ENCODE results near the gene TIMP2. TPM values are rescaled to one million over a fixed set of nuclear protein-coding genes. Genes with fewer than 3 reads are reported as not detected.
"Not testable (repeated sequence)": the region's sequence is repeated elsewhere in the genome, so short reads cannot be mapped to it uniquely, and the experiment has no call there.

Gene TIMP2
- total RNA-seq, 1 experiment from 2014 or later, result 62.4 TPM

GRCh38 chr17:78913115-78913514, 12.1 kb downstream of the TIMP2 start:
- Histone ChIP-seq H3K4me1 (ENCODE audit: control insufficient read depth, insufficient read depth, low read length) (peaks cover 6% of the 10 kb centered on the region; the same call in 1 of the 2 replicates), H3K27ac (ENCODE audit: low read length) (no peak overlapping the region), H3K4me3 (ENCODE audit: low read depth in 2 of 2, low read length in 2 of 2) (no peak overlapping the region), H3K36me3 (ENCODE audit: control insufficient read depth, insufficient read depth, low read length) (no peaks in the 10 kb centered on the region), H3K9me3 (ENCODE audit: control insufficient read depth, insufficient read depth, low read depth, low read length) (no peaks in the 10 kb centered on the region), H3K27me3 (ENCODE audit: control insufficient read depth, insufficient read depth, low read length) (no peaks in the 10 kb centered on the region)
- ATAC-seq (no peak), DNase-seq (ENCODE audit: low read depth, low spot score) (no peak)
- intact Hi-C loops (cut with micrococcal nuclease; ENCODE audit: unreplicated experiment), result no loop called here
- ChIA-PET CTCF (no interaction called here), POLR2A (interaction anchor here (0.5 kb wide), 1 partner anchor 272 kb away, joined by 4 read pairs; no protein-coding TSS in a partner anchor)
- BruUV-seq (replicated peaks), result no TSS peak
- in situ Hi-C loops (cut with HindIII; ENCODE audit: low pct_unique_long_range_greater_than_20kb, low sequenced_read_pairs), result no loop called here
- no peak for TF ChIP-seq CTCF (IDR thresholded peaks at IDR 0.05)

DNA sequence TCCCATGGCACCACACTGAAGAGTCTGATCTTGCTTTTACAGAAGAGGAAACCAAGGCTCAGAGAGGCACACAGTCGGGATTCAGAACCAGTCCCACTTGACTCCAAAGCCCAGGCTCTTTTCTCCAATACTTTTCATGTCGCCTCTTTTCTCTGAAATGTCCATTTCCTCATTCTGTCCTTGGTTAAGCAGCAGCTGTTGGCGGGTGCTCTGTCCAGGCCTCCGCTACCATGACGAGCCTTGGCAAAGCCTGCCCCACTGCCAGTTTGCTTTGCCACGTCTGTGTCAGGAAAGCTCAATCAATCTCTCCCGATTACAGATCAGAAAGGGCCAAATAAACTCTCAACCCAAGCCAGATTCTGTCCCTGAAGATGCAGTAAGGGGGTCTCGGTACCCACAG, 13.1 kb downstream of the TIMP2 start:
- ChIA-PET POLR2A (no interaction called here), CTCF (no interaction called here)
- DNase-seq (ENCODE audit: low read depth, low spot score), result no peak
- intact Hi-C loops (cut with micrococcal nuclease; ENCODE audit: unreplicated experiment), result no loop called here
- Histone ChIP-seq H3K9me3 (ENCODE audit: control insufficient read depth, insufficient read depth, low read depth, low read length) (no peaks in the 10 kb centered on the region), H3K27me3 (ENCODE audit: control insufficient read depth, insufficient read depth, low read length) (no peaks in the 10 kb centered on the region), H3K4me1 (ENCODE audit: control insufficient read depth, insufficient read depth, low read length) (peaks cover 6% of the 10 kb centered on the region; the same call in 1 of the 2 replicates), H3K4me3 (ENCODE audit: low read depth in 2 of 2, low read length in 2 of 2) (no peak overlapping the region), H3K36me3 (ENCODE audit: control insufficient read depth, insufficient read depth, low read length) (no peaks in the 10 kb centered on the region), H3K27ac (ENCODE audit: low read length) (no peak overlapping the region)
- TF ChIP-seq SIN3A (IDR thresholded peaks at IDR 0.05; ENCODE audit: borderline replicate concordance, insufficient read depth, low read depth, low read length) (no peak), POLR2AphosphoS5 (IDR thresholded peaks at IDR 0.05; ENCODE audit: low read depth, low read length) (no peak), REST (IDR thresholded peaks at IDR 0.05; ENCODE audit: insufficient read depth in 1 of 2, low read depth in 2 of 2, low read length in 1 of 2) (no peak), TCF7L2 (IDR thresholded peaks at IDR 0.05; ENCODE audit: low read depth, low read length) (no peak), CTCF (IDR thresholded peaks at IDR 0.05) (no peak)
- no TSS peak for BruUV-seq (replicated peaks)
- no peak for ATAC-seq
- in situ Hi-C loops (cut with HindIII; ENCODE audit: low pct_unique_long_range_greater_than_20kb, low sequenced_read_pairs), result no loop called here

- H3K4me1 ChIP-seq (ENCODE audit: control insufficient read depth, insufficient read depth, low read length); POLR2A ChIA-PET; BruUV-seq (replicated peaks): not testable (repeated sequence)
Observed at GRCh38 chr17:78911543-78911942, 13.6 kb downstream of the TIMP2 start.

More at GRCh38 chr17:78911543-78911942, 13.6 kb downstream of the TIMP2 start:
- CTCF ChIA-PET; intact Hi-C loops (cut with micrococcal nuclease; ENCODE audit: unreplicated experiment); H3K36me3 ChIP-seq (ENCODE audit: control insufficient read depth, insufficient read depth, low read length); ATAC-seq; H3K9me3 ChIP-seq (ENCODE audit: control insufficient read depth, insufficient read depth, low read depth, low read length); DNase-seq (ENCODE audit: low read depth, low spot score); H3K27ac ChIP-seq (ENCODE audit: low read length); in situ Hi-C loops (cut with HindIII; ENCODE audit: low pct_unique_long_range_greater_than_20kb, low sequenced_read_pairs); H3K4me3 ChIP-seq (ENCODE audit: low read depth in 2 of 2, low read length in 2 of 2); H3K27me3 ChIP-seq (ENCODE audit: control insufficient read depth, insufficient read depth, low read length): not testable (repeated sequence)
